ENCODE results near the gene FLOT1. TPM values are rescaled to one million over a fixed set of nuclear protein-coding genes. Genes with fewer than 3 reads are reported as not detected.

Gene FLOT1
- polyA plus RNA-seq, 1 donor (not counting 4 experiments of a cell fraction or from before 2014, with no cell fraction given) = 21.6 TPM

DNA sequence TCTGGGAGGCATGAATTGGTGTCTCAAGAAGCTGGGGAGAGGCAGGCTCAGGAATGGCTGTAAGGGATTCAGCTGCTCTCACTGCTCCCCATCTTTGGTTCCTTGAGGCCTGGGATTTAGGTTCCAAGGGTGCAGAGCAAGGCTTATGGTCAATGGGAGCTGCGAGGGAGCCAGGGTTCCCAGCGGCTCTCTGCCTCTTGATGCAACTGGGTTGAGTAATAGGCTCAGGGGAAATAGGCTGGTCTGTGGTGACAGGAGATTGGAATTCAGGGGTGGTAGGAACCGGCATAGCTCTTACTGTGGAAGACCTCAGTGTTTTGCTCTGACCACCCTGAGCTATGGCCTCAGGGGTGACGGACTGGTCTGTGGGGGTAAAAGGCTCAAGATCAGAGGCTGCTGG, 38.7 kb downstream of the FLOT1 start:
- no peak overlapping the region for H3K9ac ChIP-seq (ENCODE audit: control insufficient read depth, extremely low read depth, insufficient read depth, low read length)
- H3K9me3 ChIP-seq (ENCODE audit: control insufficient read depth, low read depth, low read length) = no peaks in the 10 kb centered on the region
- peaks cover 6 to 15% of the 10 kb centered on the region in 2 experiments for H3K36me3 ChIP-seq (ENCODE audit: control insufficient read depth in 2 of 2, extremely low read depth in 1 of 2, insufficient read depth in 2 of 2, low read length in 2 of 2)
- no peak overlapping the region for H2AFZ ChIP-seq (ENCODE audit: control insufficient read depth, low read length)
- FAIRE-seq (no peak), DNase-seq (ENCODE audit: low read depth, low spot score) (no peak)
- dilution Hi-C loops (cut with MboI; ENCODE audit: extremely low pct_ligation_motif_present, low sequenced_read_pairs) = no loop called here
- H3K27me3 ChIP-seq (ENCODE audit: control insufficient read depth, extremely low read depth, insufficient read depth, low read length) = no peaks in the 10 kb centered on the region
- H3K9me1 ChIP-seq (ENCODE audit: control insufficient read depth, extremely low read depth, insufficient read depth, low read length) = no peaks in the 10 kb centered on the region
- H3K27ac ChIP-seq (ENCODE audit: control insufficient read depth, insufficient read depth, low read length) = no peak overlapping the region
- no peaks in the 10 kb centered on the region for H3K79me2 ChIP-seq (ENCODE audit: control insufficient read depth, insufficient read depth, low read length)
- H3K4me1 ChIP-seq (ENCODE audit: control insufficient read depth, extremely low read depth, insufficient read depth, low read length) = no peaks in the 10 kb centered on the region
- H3K4me3 ChIP-seq (ENCODE audit: control insufficient read depth in 2 of 3, extremely low read depth in 1 of 3, insufficient read depth in 2 of 3, low read depth in 1 of 3, low read length in 3 of 3) = no peak overlapping the region
- H4K20me1 ChIP-seq (ENCODE audit: control insufficient read depth, extremely low read depth, insufficient read depth, low read length) = no peaks in the 10 kb centered on the region
- H3K4me2 ChIP-seq (ENCODE audit: control insufficient read depth, extremely low read depth, insufficient read depth, low read depth, low read length) = no peak overlapping the region
- TF ChIP-seq, protein P1, sequence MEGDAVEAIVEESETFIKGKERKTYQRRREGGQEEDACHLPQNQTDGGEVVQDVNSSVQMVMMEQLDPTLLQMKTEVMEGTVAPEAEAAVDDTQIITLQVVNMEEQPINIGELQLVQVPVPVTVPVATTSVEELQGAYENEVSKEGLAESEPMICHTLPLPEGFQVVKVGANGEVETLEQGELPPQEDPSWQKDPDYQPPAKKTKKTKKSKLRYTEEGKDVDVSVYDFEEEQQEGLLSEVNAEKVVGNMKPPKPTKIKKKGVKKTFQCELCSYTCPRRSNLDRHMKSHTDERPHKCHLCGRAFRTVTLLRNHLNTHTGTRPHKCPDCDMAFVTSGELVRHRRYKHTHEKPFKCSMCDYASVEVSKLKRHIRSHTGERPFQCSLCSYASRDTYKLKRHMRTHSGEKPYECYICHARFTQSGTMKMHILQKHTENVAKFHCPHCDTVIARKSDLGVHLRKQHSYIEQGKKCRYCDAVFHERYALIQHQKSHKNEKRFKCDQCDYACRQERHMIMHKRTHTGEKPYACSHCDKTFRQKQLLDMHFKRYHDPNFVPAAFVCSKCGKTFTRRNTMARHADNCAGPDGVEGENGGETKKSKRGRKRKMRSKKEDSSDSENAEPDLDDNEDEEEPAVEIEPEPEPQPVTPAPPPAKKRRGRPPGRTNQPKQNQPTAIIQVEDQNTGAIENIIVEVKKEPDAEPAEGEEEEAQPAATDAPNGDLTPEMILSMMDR (optimal IDR thresholded peaks at IDR 0.05 in 1 of 3, IDR thresholded peaks at IDR 0.05 in 1 of 3, conservative IDR thresholded peaks at IDR 0.05 in 1 of 3; ENCODE audit: extremely low read depth in 1 of 3, insufficient read depth in 2 of 3, low read length in 3 of 3) = no peak
- no peak for TF ChIP-seq EZH2 (IDR thresholded peaks at IDR 0.05; ENCODE audit: low read length)

DNA sequence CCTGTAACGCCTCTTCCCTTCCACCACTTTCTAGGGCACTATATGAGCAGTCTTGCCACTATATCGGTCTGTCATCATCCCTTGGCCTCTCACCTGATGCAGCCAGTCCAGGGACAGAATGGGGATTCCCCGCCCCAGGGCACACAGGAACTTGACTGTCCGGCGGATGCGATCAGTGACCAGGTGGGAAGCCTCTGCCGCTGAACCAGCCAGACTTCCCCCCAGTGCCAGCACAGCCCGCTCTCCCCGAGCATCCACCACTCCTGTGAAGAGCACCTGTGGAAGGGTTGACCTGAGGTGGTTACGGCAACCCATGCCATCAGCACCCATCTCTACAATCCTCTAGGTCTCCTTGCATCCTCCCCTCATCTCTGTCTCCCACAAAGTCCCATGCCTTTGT, 39.5 kb downstream of the FLOT1 start:
- peaks cover 6 to 12% of the 10 kb centered on the region in 2 experiments for H3K36me3 ChIP-seq (ENCODE audit: control insufficient read depth in 2 of 2, extremely low read depth in 1 of 2, insufficient read depth in 2 of 2, low read length in 2 of 2)
- dilution Hi-C loops (cut with MboI; ENCODE audit: extremely low pct_ligation_motif_present, low sequenced_read_pairs) = no loop called here
- FAIRE-seq = no peak

More for the DNA sequence above, 39.5 kb downstream of the FLOT1 start:
- H3K27me3 ChIP-seq (ENCODE audit: control insufficient read depth, extremely low read depth, insufficient read depth, low read length) = no peaks in the 10 kb centered on the region
- no peaks in the 10 kb centered on the region for H3K4me1 ChIP-seq (ENCODE audit: control insufficient read depth, extremely low read depth, insufficient read depth, low read length)
- H3K79me2 ChIP-seq (ENCODE audit: control insufficient read depth, insufficient read depth, low read length) = no peaks in the 10 kb centered on the region
- no peaks in the 10 kb centered on the region for H3K9me3 ChIP-seq (ENCODE audit: control insufficient read depth, low read depth, low read length)
- DNase-seq (ENCODE audit: low read depth, low spot score) = no peak
- H3K4me3 ChIP-seq (ENCODE audit: control insufficient read depth in 2 of 3, extremely low read depth in 1 of 3, insufficient read depth in 2 of 3, low read depth in 1 of 3, low read length in 3 of 3) = no peak overlapping the region
- H3K9me1 ChIP-seq (ENCODE audit: control insufficient read depth, extremely low read depth, insufficient read depth, low read length) = no peaks in the 10 kb centered on the region
- no peak overlapping the region for H3K27ac ChIP-seq (ENCODE audit: control insufficient read depth, insufficient read depth, low read length)
- TF ChIP-seq, protein P1 (optimal IDR thresholded peaks at IDR 0.05 in 1 of 3, IDR thresholded peaks at IDR 0.05 in 1 of 3, conservative IDR thresholded peaks at IDR 0.05 in 1 of 3; ENCODE audit: extremely low read depth in 1 of 3, insufficient read depth in 2 of 3, low read length in 3 of 3) = no peak
- no peak for TF ChIP-seq EZH2 (IDR thresholded peaks at IDR 0.05; ENCODE audit: low read length)
- H3K4me2 ChIP-seq (ENCODE audit: control insufficient read depth, extremely low read depth, insufficient read depth, low read depth, low read length) = no peak overlapping the region
- H4K20me1 ChIP-seq (ENCODE audit: control insufficient read depth, extremely low read depth, insufficient read depth, low read length) = no peaks in the 10 kb centered on the region
- H2AFZ ChIP-seq (ENCODE audit: control insufficient read depth, low read length) = no peak overlapping the region
- no peak overlapping the region for H3K9ac ChIP-seq (ENCODE audit: control insufficient read depth, extremely low read depth, insufficient read depth, low read length)

Data from keratinocyte (primary cell).